PC-9 (cell line): Measurements from ENCODE around the gene TLR4. TPM values are rescaled to one million over a fixed set of nuclear protein-coding genes. Genes with fewer than 3 reads are reported as not detected.

Experiments used
- Bru-seq: library from RNA; stranded (reverse); fragments of 400-500 nt; gene quantifications from one replicate; lab custom pipeline; 2021; lab: Mats Ljungman, UMichigan
- BruChase-seq, 2 experiments: library from RNA; stranded (reverse); fragments of 400-500 nt; gene quantifications; one replicate each; lab custom pipeline; 2021; lab: Mats Ljungman, UMichigan
- BruUV-seq: library from RNA; stranded (reverse); fragments of 400-500 nt; replicated peaks from 2 replicates; lab custom pipeline; 2021; lab: Mats Ljungman, UMichigan
- CTCF ChIA-PET: fragments of 300-600 bp; sonication (Branson Sonifier 250); formaldehyde crosslinking; loops from one replicate; lab custom pipeline; 2022; ENCODE audit warnings: antibody characterized with exemption; lab: Charles Lee
- POLR2A ChIA-PET: fragments of 300-600 bp; sonication (Branson Sonifier 250); formaldehyde crosslinking; loops from one replicate; lab custom pipeline; 2022; ENCODE audit warnings: antibody characterized with exemption; ENCODE audit not compliant: unreplicated experiment; lab: Charles Lee
- DNase-seq, 2 experiments: peaks; one replicate each; pipeline versions ENCODE4 v3.0.0 to v3.0.0-alpha.2; 2015 to 2022; ENCODE audit warnings: mixed read lengths in 1 of 2
- H2AFZ ChIP-seq: fragments of 200-600 bp; sonication (generic); 2 replicates; pipeline ENCODE4 v1.8.1; 2017; ENCODE audit warnings: antibody characterized with exemption
- H3F3A ChIP-seq: fragments of 200-600 bp; sonication (generic); 2 replicates; pipeline ENCODE4 v1.8.1; 2017; ENCODE audit warnings: antibody characterized with exemption, mild to moderate bottlenecking, low read depth; ENCODE audit not compliant: insufficient read depth
- H3K27ac ChIP-seq: fragments of 200-600 bp; sonication (generic); 2 replicates; pipeline ENCODE4 v1.6.1; 2016; ENCODE audit warnings: mixed run types
- H3K27me3 ChIP-seq: fragments of 200-600 bp; sonication (generic); 2 replicates; pipeline ENCODE4 v1.6.1; 2016; ENCODE audit warnings: low read depth, mixed run types; ENCODE audit not compliant: insufficient read depth
- H3K36me3 ChIP-seq: fragments of 200-600 bp; sonication (generic); 2 replicates; pipeline ENCODE4 v1.6.1; 2016; ENCODE audit warnings: low read depth, mixed run types
- H3K4me1 ChIP-seq: fragments of 200-600 bp; sonication (generic); replicated peaks from 2 replicates; pipeline ENCODE4 v1.6.1; 2016; ENCODE audit warnings: mixed run types; ENCODE audit not compliant: insufficient read depth
- H3K4me2 ChIP-seq: fragments of 200-600 bp; sonication (generic); 2 replicates; pipeline ENCODE4 v1.6.1; 2017; ENCODE audit warnings: mixed run types
- H3K4me3 ChIP-seq: fragments of 200-600 bp; sonication (generic); 2 replicates; pipeline ENCODE4 v1.6.1; 2016; ENCODE audit warnings: mixed run types
- H3K79me2 ChIP-seq: fragments of 200-600 bp; sonication (generic); 2 replicates; pipeline ENCODE4 v1.6.1; 2017; ENCODE audit warnings: low read depth, mixed run types
- H3K9me2 ChIP-seq: fragments of 200-600 bp; sonication (generic); 2 replicates; pipeline ENCODE4 v1.8.1; 2017; ENCODE audit warnings: mild to moderate bottlenecking; ENCODE audit not compliant: insufficient read depth
- H3K9me3 ChIP-seq: fragments of 200-600 bp; sonication (generic); 2 replicates; pipeline ENCODE4 v1.8.1; 2016; ENCODE audit warnings: low read depth; ENCODE audit not compliant: insufficient read depth
- H4K20me1 ChIP-seq: fragments of 200-600 bp; sonication (generic); 2 replicates; pipeline ENCODE4 v1.8.1; 2017; ENCODE audit not compliant: insufficient read depth
- CTCF ChIP-seq: fragments of 200-600 bp; sonication (generic); conservative IDR thresholded peaks from 2 replicates; pipeline ENCODE4 v1.6.1; 2017; ENCODE audit warnings: mixed run types, antibody characterized with exemption, mild to moderate bottlenecking, moderate library complexity
- EZH2 ChIP-seq: fragments of 200-600 bp; sonication (generic); IDR thresholded peaks from 2 replicates; pipeline ENCODE4 v1.8.0; 2017; ENCODE audit warnings: antibody characterized with exemption, low read depth
- intact Hi-C: fragments of 100-400 bp; cut with micrococcal nuclease; formaldehyde crosslinking; loops from one replicate; pipeline ENCODE4 v1.10.0; 2022; ENCODE audit not compliant: unreplicated experiment
- long read RNA-seq: library from polyadenylated mRNA; stranded (forward); transcript quantifications from one replicate; pipeline ENCODE4 v2.0.0, GENCODE V29; 2022
- total RNA-seq: library from RNA; stranded (reverse); gene quantifications from 2 replicates; pipeline ENCODE4 v1.2.3, GENCODE V29; 2021

Gene TLR4
- 0.28 and 0.55 TPM in 2 replicates for total RNA-seq
- Bru-seq, nascent RNA, result percentile 27 among the genes with signal in this experiment
- BruChase-seq, experiment 1, labeled RNA remaining after a 2-hour chase, result percentile 32 among the genes with signal in this experiment
- BruChase-seq, experiment 2, labeled RNA remaining after a 6-hour chase, result percentile 42 among the genes with signal in this experiment
- long read RNA-seq, result 0 reads

GRCh38 chr9:117704024-117704575 lies at the start of gene TLR4:
TLR4 (plus strand) TSS chr9:117704403; CDS start chr9:117704473, 70 bp downstream.
- Histone ChIP-seq H3K27me3 (no peaks in the 10 kb centered on the region), H2AFZ (peak within 1 kb of the TSS; percentile 80), H3K27ac (peak within 1 kb of the TSS; percentile 89), H3K4me3 (peak within 1 kb of the TSS; percentile 56), H3K9me3 (peaks cover 19% of the 10 kb centered on the region), H3F3A (peaks cover 26% of the 10 kb centered on the region), H3K4me2 (peak within 1 kb of the TSS; percentile 85), H3K79me2 (peaks cover 12% of the 10 kb centered on the region; the same call in 1 of the 2 replicates), H3K36me3 (peaks cover 7% of the 10 kb centered on the region; the same call in 1 of the 2 replicates), H4K20me1 (no peaks in the 10 kb centered on the region), H3K9me2 (no peaks in the 10 kb centered on the region), H3K4me1 (peaks cover 42% of the 10 kb centered on the region)
- ChIA-PET CTCF (no interaction called here), POLR2A (no interaction called here)
- intact Hi-C loops, result no loop called here
- DNase-seq, result peak; percentile 9 to 77
- BruUV-seq, result no TSS peak
- no peak for TF ChIP-seq CTCF
- no peak for TF ChIP-seq EZH2

GRCh38 chr9:117656002-117656401 lies 48.2 kb upstream of the TLR4 start:
- no peaks in the 10 kb centered on the region for H3K36me3 ChIP-seq
- H3K4me3 ChIP-seq, result no peak overlapping the region
- ChIA-PET POLR2A (no interaction called here), CTCF (no interaction called here)
- no peaks in the 10 kb centered on the region for H3F3A ChIP-seq
- DNase-seq, result no peak
- no peak overlapping the region for H3K27ac ChIP-seq
- peaks cover 7% of the 10 kb centered on the region; the same call in 1 of the 2 replicates for H3K27me3 ChIP-seq
- H3K4me2 ChIP-seq, result no peak overlapping the region
- no peaks in the 10 kb centered on the region for H3K9me3 ChIP-seq
- H2AFZ ChIP-seq, result no peak overlapping the region
- no peaks in the 10 kb centered on the region for H3K79me2 ChIP-seq
- intact Hi-C loops, result no loop called here
- 0 out of 2 replicates have a peak, but pooled peaks cover 3% of the 10 kb centered on the region for H3K9me2 ChIP-seq
- TF ChIP-seq CTCF (no peak), EZH2 (no peak)
- BruUV-seq, result no TSS peak
- H3K4me1 ChIP-seq, result no peaks in the 10 kb centered on the region
- H4K20me1 ChIP-seq, result no peaks in the 10 kb centered on the region

- intact Hi-C loops, result no loop called here
- Histone ChIP-seq H3K27ac (no peak overlapping the region), H3K79me2 (no peaks in the 10 kb centered on the region), H3K9me3 (no peaks in the 10 kb centered on the region; the same call in 1 of the 2 replicates), H3K4me1 (no peaks in the 10 kb centered on the region), H3K27me3 (no peaks in the 10 kb centered on the region), H3K4me2 (no peak overlapping the region), H3K4me3 (no peak overlapping the region), H4K20me1 (no peaks in the 10 kb centered on the region), H2AFZ (no peak overlapping the region), H3F3A (no peaks in the 10 kb centered on the region), H3K9me2 (no peaks in the 10 kb centered on the region), H3K36me3 (no peaks in the 10 kb centered on the region)
- ChIA-PET POLR2A (no interaction called here), CTCF (no interaction called here)
- TF ChIP-seq CTCF (no peak), EZH2 (no peak)
- no peak for DNase-seq
- BruUV-seq, result no TSS peak
Measured at GRCh38 chr9:117662651-117663050, 41.6 kb upstream of the TLR4 start.
